H1 (cell line): ENCODE data around the gene PGD. TPM values are rescaled to one million over a fixed set of nuclear protein-coding genes. Genes with fewer than 3 reads are reported as not detected.

Experiments
- CTCF ChIA-PET: fragments of 300-600 bp; sonication (Branson Sonifier 250); formaldehyde crosslinking; loops from one replicate; lab custom pipeline; 2021; ENCODE audit not compliant: partially characterized antibody; lab: Charles Lee
- POLR2A ChIA-PET: fragments of 300-600 bp; sonication (Branson Sonifier 250); formaldehyde crosslinking; loops from one replicate; lab custom pipeline; 2021; ENCODE audit warnings: inconsistent platforms; ENCODE audit not compliant: partially characterized antibody; lab: Charles Lee
- DNase-seq, 2 experiments: peaks; one replicate each; pipeline versions ENCODE4 v3.0.0 to v3.0.0-alpha.2; 2010 to 2022; ENCODE audit warnings: low spot score in 2 of 2, low read depth in 1 of 2, mixed read lengths in 1 of 2
- FAIRE-seq: peaks from 2 replicates; lab custom pipeline; 2011; peaks lifted over from hg19 to GRCh38; lab: Jason Lieb, UNC
- H2AFZ ChIP-seq: 2 replicates; pipeline ENCODE4 v1.8.1; 2012; ENCODE audit warnings: low read length, inconsistent platforms
- H2AK5ac ChIP-seq: 2 replicates; pipeline ENCODE4 v1.6.1; 2013; ENCODE audit warnings: low read depth, low read length
- H2BK120ac ChIP-seq: replicated peaks from 2 replicates; pipeline ENCODE3; 2013; ENCODE audit warnings: low read depth, low read length, inconsistent platforms
- H2BK12ac ChIP-seq: 2 replicates; pipeline ENCODE4 v1.6.1; 2013; ENCODE audit warnings: low read depth, low read length
- H2BK15ac ChIP-seq: 2 replicates; pipeline ENCODE4 v1.6.1; 2013; ENCODE audit warnings: low read length
- H2BK20ac ChIP-seq: 2 replicates; pipeline ENCODE4 v1.6.1; 2013; ENCODE audit warnings: low read length
- H2BK5ac ChIP-seq: 2 replicates; pipeline ENCODE4 v1.6.1; 2013; ENCODE audit warnings: low read depth, low read length
- H3K14ac ChIP-seq: 2 replicates; pipeline ENCODE4 v1.6.1; 2013; ENCODE audit warnings: inconsistent platforms; ENCODE audit not compliant: insufficient read length
- H3K18ac ChIP-seq: 2 replicates; pipeline ENCODE4 v1.6.1; 2013; ENCODE audit warnings: low read length; ENCODE audit errors: extremely low read depth
- H3K23ac ChIP-seq: 2 replicates; pipeline ENCODE4 v1.6.1; 2013; ENCODE audit warnings: inconsistent platforms; ENCODE audit not compliant: insufficient read length
- H3K23me2 ChIP-seq: 2 replicates; pipeline ENCODE4 v1.6.1; 2013; ENCODE audit warnings: low read depth, low read length
- H3K27ac ChIP-seq: 2 replicates; pipeline ENCODE4 v1.6.1; 2011; ENCODE audit warnings: low read depth, low read length, inconsistent platforms
- H3K27me3 ChIP-seq, 4 experiments: replicated peaks in 1 of 4; 1 replicate in 1 of 4; 2 replicates in 3 of 4; pipeline versions ENCODE4 v1.6.1 to v1.8.1; 2011 to 2013; ENCODE audit warnings: low read length in 3 of 4, mild to moderate bottlenecking in 3 of 4, inconsistent platforms in 2 of 4, mixed read lengths in 2 of 4, moderate library complexity in 1 of 4; ENCODE audit not compliant: control insufficient read depth in 3 of 4, insufficient read depth in 3 of 4; ENCODE audit errors: extremely low read depth in 1 of 4
- H3K36me3 ChIP-seq, 4 experiments: 2 replicates each; pipeline versions ENCODE4 v1.6.1 to v1.8.1; 2011 to 2013; ENCODE audit warnings: mild to moderate bottlenecking in 4 of 4, low read length in 3 of 4, moderate library complexity in 2 of 4, control low read depth in 1 of 4, inconsistent platforms in 1 of 4; ENCODE audit not compliant: insufficient read depth in 4 of 4, control insufficient read depth in 2 of 4
- H3K4ac ChIP-seq: replicated peaks from 2 replicates; pipeline ENCODE3; 2013; ENCODE audit warnings: low read length, low read depth, mixed read lengths, inconsistent platforms; ENCODE audit not compliant: insufficient read length
- H3K4me1 ChIP-seq, 4 experiments: replicated peaks in 1 of 4; 1 replicate in 1 of 4; 2 replicates in 3 of 4; pipeline versions ENCODE4 v1.6.1 to v1.8.1; 2011 to 2013; ENCODE audit warnings: low read length in 3 of 4, inconsistent platforms in 2 of 4, mixed read lengths in 1 of 4; ENCODE audit not compliant: insufficient read depth in 4 of 4, control insufficient read depth in 3 of 4
- H3K4me2 ChIP-seq, 2 experiments: 2 replicates each; pipeline versions ENCODE4 v1.6.1 to v1.8.1; 2011 to 2013; ENCODE audit warnings: low read depth in 2 of 2, low read length in 2 of 2, control low read depth in 1 of 2, inconsistent platforms in 1 of 2, mild to moderate bottlenecking in 1 of 2; ENCODE audit not compliant: insufficient read depth in 1 of 2
- H3K4me3 ChIP-seq, 4 experiments: fragments of 200-600, 300-600 bp in 1 of 4; sonication (generic), shearing (Covaris generic), sonication (Bioruptor Twin) in 1 of 4; 2 replicates each; pipeline versions ENCODE4 v1.5.1 to v1.8.1; 2011 to 2016; ENCODE audit warnings: low read length in 4 of 4, low read depth in 3 of 4, control low read depth in 2 of 4, inconsistent platforms in 2 of 4, mild to moderate bottlenecking in 2 of 4, mixed read lengths in 1 of 4, moderate library complexity in 1 of 4; ENCODE audit not compliant: insufficient read depth in 2 of 4; ENCODE audit errors: extremely low read depth in 1 of 4
- H3K56ac ChIP-seq: replicated peaks from 2 replicates; pipeline ENCODE3; 2013; ENCODE audit warnings: low read depth, mild to moderate bottlenecking, mixed read lengths, low read length, inconsistent platforms; ENCODE audit not compliant: insufficient read length
- H3K79me1 ChIP-seq: 2 replicates; pipeline ENCODE4 v1.6.1; 2013; ENCODE audit warnings: low read depth, low read length, control low read depth
- H3K79me2 ChIP-seq, 2 experiments: 2 replicates each; pipeline versions ENCODE4 v1.6.1 to v1.8.1; 2012 to 2013; ENCODE audit warnings: low read length in 2 of 2, mild to moderate bottlenecking in 2 of 2, inconsistent platforms in 1 of 2; ENCODE audit not compliant: insufficient read depth in 2 of 2, control insufficient read depth in 1 of 2
- H3K9ac ChIP-seq, 4 experiments: replicated peaks in 1 of 4; 1 replicate in 1 of 4; 2 replicates in 3 of 4; pipeline versions ENCODE4 v1.6.1 to v1.8.1; 2011 to 2013; ENCODE audit warnings: low read depth in 3 of 4, low read length in 3 of 4, control low read depth in 2 of 4, mild to moderate bottlenecking in 2 of 4, moderate library complexity in 2 of 4, inconsistent platforms in 1 of 4; ENCODE audit errors: extremely low read depth in 1 of 4
- H3K9me3 ChIP-seq, 2 experiments: 2 replicates each; pipeline versions ENCODE4 v1.6.1 to v1.8.1; 2012 to 2013; ENCODE audit warnings: mild to moderate bottlenecking in 2 of 2, moderate library complexity in 2 of 2, control low read depth in 1 of 2, inconsistent platforms in 1 of 2, low read depth in 1 of 2, low read length in 1 of 2, mixed read lengths in 1 of 2; ENCODE audit not compliant: insufficient read depth in 2 of 2
- H4K20me1 ChIP-seq, 2 experiments: replicated peaks in 1 of 2; 2 replicates each; pipeline versions ENCODE3 to v1.8.1; 2011 to 2013; ENCODE audit warnings: inconsistent platforms in 2 of 2, low read length in 2 of 2, mild to moderate bottlenecking in 1 of 2; ENCODE audit not compliant: insufficient read depth in 2 of 2, control insufficient read depth in 1 of 2
- H4K5ac ChIP-seq: 2 replicates; pipeline ENCODE4 v1.6.1; 2013; ENCODE audit warnings: low read length, low read depth, mixed read lengths, inconsistent platforms; ENCODE audit not compliant: insufficient read length
- H4K8ac ChIP-seq: 2 replicates; pipeline ENCODE4 v1.8.0; 2013; ENCODE audit warnings: mild to moderate bottlenecking, moderate library complexity, low read length, inconsistent platforms; ENCODE audit not compliant: insufficient read depth; ENCODE audit errors: extremely low read depth
- H4K91ac ChIP-seq: replicated peaks from 2 replicates; pipeline ENCODE3; 2013; ENCODE audit warnings: low read length, mixed read lengths, inconsistent platforms; ENCODE audit not compliant: insufficient read length
- ATF2 ChIP-seq: IDR thresholded peaks from 2 replicates; pipeline ENCODE4 v1.6.1; 2012; ENCODE audit warnings: low read length, inconsistent platforms
- BRCA1 ChIP-seq: IDR thresholded peaks from 2 replicates; pipeline ENCODE4 v1.6.1; 2012; ENCODE audit warnings: low read depth, low read length, improper control_type of control experiment
- EGR1 ChIP-seq: IDR thresholded peaks from 2 replicates; pipeline ENCODE4 v1.6.1; 2011; ENCODE audit warnings: low read depth, low read length, borderline replicate concordance
- EZH2 ChIP-seq: fragments of 200-600 bp; sonication (generic); IDR thresholded peaks from 2 replicates; pipeline ENCODE4 v1.7.1; 2012; ENCODE audit warnings: low read depth, mild to moderate bottlenecking, moderate library complexity, low read length, inconsistent platforms; ENCODE audit not compliant: severe bottlenecking
- HDAC6 ChIP-seq: IDR thresholded peaks from one replicate; pipeline ENCODE4 v1.7.1; 2012; ENCODE audit warnings: low read depth, mild to moderate bottlenecking, inconsistent platforms, low read length, moderate library complexity
- POLR2AphosphoS5 ChIP-seq: IDR thresholded peaks from 2 replicates; pipeline ENCODE4 v1.6.1; 2011; ENCODE audit warnings: low read depth, low read length
- POU5F1 ChIP-seq: IDR thresholded peaks from 2 replicates; pipeline ENCODE4 v1.6.1; 2011; ENCODE audit warnings: low read depth, mild to moderate bottlenecking, low read length, moderate library complexity
- RFX5 ChIP-seq: IDR thresholded peaks from 2 replicates; pipeline ENCODE4 v1.6.1; 2011; ENCODE audit warnings: low read depth, low read length, improper control_type of control experiment, borderline replicate concordance
- SIX5 ChIP-seq: IDR thresholded peaks from 2 replicates; pipeline ENCODE4 v1.6.1; 2011; ENCODE audit warnings: mild to moderate bottlenecking, low read depth, low read length
- TBP ChIP-seq: IDR thresholded peaks from 2 replicates; pipeline ENCODE4 v1.6.1; 2011; ENCODE audit warnings: low read depth, low read length, improper control_type of control experiment
- TCF12 ChIP-seq: IDR thresholded peaks from 2 replicates; pipeline ENCODE4 v1.6.1; 2011; ENCODE audit warnings: low read depth, mild to moderate bottlenecking, low read length
- YY1 ChIP-seq: IDR thresholded peaks from 2 replicates; pipeline ENCODE4 v1.6.1; 2011; ENCODE audit warnings: low read depth, mild to moderate bottlenecking, low read length
- ZNF274 ChIP-seq: IDR thresholded peaks from 2 replicates; pipeline ENCODE4 v1.7.0; 2012; ENCODE audit warnings: low read length, borderline replicate concordance; ENCODE audit errors: extremely low read depth
- WGBS, 2 experiments: shearing (Covaris generic) in 1 of 2; methylation state at CpG; one replicate each; pipeline versions ENCODE4 v1.1.6 to v1.1.7; 2013 to 2015; ENCODE audit warnings: low lambda C conversion rate in 2 of 2, mixed read lengths in 2 of 2, inconsistent platforms in 1 of 2, low coverage in 1 of 2, missing lambda C conversion rate in 1 of 2; ENCODE audit not compliant: insufficient replicate concordance in 2 of 2, insufficient coverage in 1 of 2, insufficient read length in 1 of 2; ENCODE audit errors: extremely low coverage in 1 of 2, missing lambda C conversion rate in 1 of 2; 5-methylcytosine and 5-hydroxymethylcytosine counted together
- polyA plus RNA-seq, 7 experiments: library from polyadenylated mRNA; depleted of rRNA in 3 of 7; stranded (reverse) in 5 of 7; unstranded in 2 of 7; fragments of >200 nt in 5 of 7; fragments of 200-250 nt in 2 of 7; gene quantifications; 1 replicate in 5 of 7; 2 replicates in 1 of 7; 4 replicates in 1 of 7; pipeline versions ENCODE4 v1.2.1 to v1.2.3, GENCODE V29; 2011 to 2013; ENCODE audit warnings: missing spikeins in 2 of 7, mixed read lengths in 2 of 7
- total RNA-seq: library from RNA; stranded (reverse); fragmentation: NEBNext Ultra II Directional; extraction: Animal tissue kit (Norgen Biotek cat#: 25700); gene quantifications from 2 replicates; pipeline ENCODE4 v1.2.1, GENCODE V29; 2021

PGD gene
- total and polyA plus RNA-seq, 2 of the 8 experiments (the other 6 are each of a cell fraction or from before 2014, with no cell fraction given): 191 to 331 TPM

DNA sequence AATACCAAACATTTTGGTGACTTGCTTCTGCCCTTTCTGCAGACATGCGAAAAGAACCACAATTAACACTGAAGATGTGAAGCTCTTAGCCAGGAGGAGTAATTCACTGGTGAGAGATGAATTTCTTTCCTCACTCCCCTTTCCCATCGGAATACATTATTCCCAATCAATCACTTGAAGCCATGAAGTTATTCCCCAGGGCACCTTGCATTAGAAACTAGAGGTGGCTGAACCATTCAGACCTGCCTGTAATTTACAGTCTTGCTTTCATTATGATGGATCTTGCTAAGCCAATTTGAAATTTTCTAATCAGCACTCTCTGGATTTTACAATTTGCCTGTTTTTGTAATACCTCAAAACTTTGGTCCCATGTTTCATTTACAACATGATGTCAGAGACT, 41.4 kb downstream of the PGD start:
- H2BK15ac ChIP-seq: no peak overlapping the region
- ChIA-PET POLR2A (interaction anchor here (1.6 kb wide), 1 partner anchor 73 kb away, joined by 3 read pairs; no protein-coding TSS in a partner anchor), CTCF (interaction anchor here (3.2 kb wide), 1 partner anchor 10 kb away, joined by 12 read pairs; the partner anchor contains the start of gene CENPS)
- H2AFZ ChIP-seq: no peak overlapping the region
- H3K18ac ChIP-seq: no peak overlapping the region
- no peaks in the 10 kb centered on the region; the same call in 1 of the 2 replicates for H3K23me2 ChIP-seq
- H3K4ac ChIP-seq: no peak overlapping the region
- H3K9ac ChIP-seq: no peak overlapping the region
- no peaks in the 10 kb centered on the region for H3K9me3 ChIP-seq
- no peaks in the 10 kb centered on the region; a peak in 1 of 7 replicates for H3K27me3 ChIP-seq
- H2BK12ac ChIP-seq: no peak overlapping the region
- H3K4me3 ChIP-seq: no peak overlapping the region
- H4K8ac ChIP-seq: no peak overlapping the region
- no peak overlapping the region for H2AK5ac ChIP-seq
- no peak overlapping the region for H4K5ac ChIP-seq
- H3K27ac ChIP-seq: no peak overlapping the region
- no peak overlapping the region for H4K91ac ChIP-seq
- no peaks in the 10 kb centered on the region for H3K4me1 ChIP-seq
- H2BK120ac ChIP-seq: no peak overlapping the region
- no peaks in the 10 kb centered on the region for H4K20me1 ChIP-seq
- no peak overlapping the region for H3K56ac ChIP-seq
- H3K36me3 ChIP-seq: peaks cover 0 to 9% (median 0%) of the 10 kb centered on the region in 4 experiments; a peak in 2 of 8 replicates
- no peaks in the 10 kb centered on the region; the same call in 1 of the 2 replicates for H3K79me1 ChIP-seq
- no peaks in the 10 kb centered on the region for H3K79me2 ChIP-seq
- FAIRE-seq (no peak), DNase-seq (no peak)
- TF ChIP-seq BRCA1 (no peak), EGR1 (no peak), YY1 (no peak), TBP (no peak), SIX5 (no peak), EZH2 (no peak), ATF2 (no peak), ZNF274 (no peak), TCF12 (no peak), POU5F1 (no peak), POLR2AphosphoS5 (no peak), RFX5 (no peak), HDAC6 (no peak)
- H2BK5ac ChIP-seq: no peak overlapping the region
- no peak overlapping the region for H3K23ac ChIP-seq
- no peak overlapping the region for H3K14ac ChIP-seq
- H2BK20ac ChIP-seq: no peak overlapping the region
- WGBS, 2 experiments: 94% methylated on average over 2 of the region's 2 CpGs; no CpG with 5 or more reads in 1 of the 2 experiments
- no peak overlapping the region for H3K4me2 ChIP-seq
